ENCODE results near the gene FNDC3B. TPM values are rescaled to one million over a fixed set of nuclear protein-coding genes. Genes with fewer than 3 reads are reported as not detected.
A peak's percentile ranks its signal among the peaks of the same experiment; 100 is the strongest.

FNDC3B gene
- total RNA-seq, 2 donors from 2014 or later = 80.6 to 107 TPM

DNA sequence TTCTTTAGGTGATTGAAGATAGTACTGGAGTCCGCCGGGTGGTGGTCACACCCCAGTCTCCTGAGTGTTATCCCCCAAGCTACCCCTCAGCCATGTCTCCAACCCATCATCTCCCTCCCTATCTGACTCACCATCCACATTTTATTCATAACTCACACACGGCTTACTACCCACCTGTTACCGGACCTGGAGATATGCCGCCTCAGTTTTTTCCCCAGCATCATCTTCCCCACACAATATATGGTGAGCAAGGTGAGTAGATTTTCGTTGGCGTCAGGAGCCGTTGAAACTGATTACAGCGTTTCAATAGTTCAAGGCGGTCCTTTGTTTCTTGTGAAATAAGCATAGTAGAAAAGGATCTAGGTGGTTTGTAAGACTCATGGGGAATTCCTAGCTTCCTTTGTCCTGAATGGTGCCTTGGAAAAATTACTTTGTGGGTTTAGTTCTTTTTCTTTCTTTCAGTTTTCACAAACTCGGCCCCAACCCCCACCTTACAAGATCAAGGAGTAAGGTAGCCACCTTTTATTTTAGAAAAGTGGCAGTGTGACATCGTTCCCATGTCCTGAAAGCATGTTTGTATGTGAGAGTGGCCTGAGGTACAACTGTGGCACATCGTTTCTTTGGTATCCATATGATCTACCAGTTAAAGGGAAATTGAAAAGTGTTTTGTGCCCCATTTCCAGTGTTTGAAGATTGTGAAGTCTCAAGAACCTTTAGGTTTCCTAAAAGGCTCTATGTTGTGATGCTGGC lies 208.3 kb downstream of the FNDC3B start:
- Histone ChIP-seq H3K9me3 (ENCODE audit: control insufficient read depth, low read length) (peaks cover 14% of the 10 kb centered on the region), H3K27ac (ENCODE audit: low read depth, low read length) (no peak overlapping the region), H3K36me3 (ENCODE audit: control insufficient read depth, insufficient read depth, low read length) (peaks cover 84% of the 10 kb centered on the region), H3K4me3 (ENCODE audit: low read length) (no peak overlapping the region), H3K9ac (ENCODE audit: extremely low read depth, low read length, poor library complexity, severe bottlenecking) (no peak overlapping the region), H3K4me1 (ENCODE audit: control insufficient read depth, insufficient read depth, low read length) (no peaks in the 10 kb centered on the region), H3K27me3 (ENCODE audit: control insufficient read depth, insufficient read depth, low read length, poor library complexity, severe bottlenecking) (no peaks in the 10 kb centered on the region)
- H3K36me3 Mint-ChIP-seq (ENCODE audit: low read depth) = peaks cover 47% of the 10 kb centered on the region
- H3K27me3 Mint-ChIP-seq (ENCODE audit: insufficient read depth) = no peaks in the 10 kb centered on the region
- peaks cover 12% of the 10 kb centered on the region for H3K9me3 Mint-ChIP-seq
- H3K27ac Mint-ChIP-seq = peak overlapping the region; percentile 40
- no peak for DNase-seq
- H3K4me3 Mint-ChIP-seq = no peak overlapping the region
- TF ChIP-seq, protein P1, sequence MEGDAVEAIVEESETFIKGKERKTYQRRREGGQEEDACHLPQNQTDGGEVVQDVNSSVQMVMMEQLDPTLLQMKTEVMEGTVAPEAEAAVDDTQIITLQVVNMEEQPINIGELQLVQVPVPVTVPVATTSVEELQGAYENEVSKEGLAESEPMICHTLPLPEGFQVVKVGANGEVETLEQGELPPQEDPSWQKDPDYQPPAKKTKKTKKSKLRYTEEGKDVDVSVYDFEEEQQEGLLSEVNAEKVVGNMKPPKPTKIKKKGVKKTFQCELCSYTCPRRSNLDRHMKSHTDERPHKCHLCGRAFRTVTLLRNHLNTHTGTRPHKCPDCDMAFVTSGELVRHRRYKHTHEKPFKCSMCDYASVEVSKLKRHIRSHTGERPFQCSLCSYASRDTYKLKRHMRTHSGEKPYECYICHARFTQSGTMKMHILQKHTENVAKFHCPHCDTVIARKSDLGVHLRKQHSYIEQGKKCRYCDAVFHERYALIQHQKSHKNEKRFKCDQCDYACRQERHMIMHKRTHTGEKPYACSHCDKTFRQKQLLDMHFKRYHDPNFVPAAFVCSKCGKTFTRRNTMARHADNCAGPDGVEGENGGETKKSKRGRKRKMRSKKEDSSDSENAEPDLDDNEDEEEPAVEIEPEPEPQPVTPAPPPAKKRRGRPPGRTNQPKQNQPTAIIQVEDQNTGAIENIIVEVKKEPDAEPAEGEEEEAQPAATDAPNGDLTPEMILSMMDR (conservative IDR thresholded peaks at IDR 0.05) = no peak
- WGBS, 2 experiments (ENCODE audit: insufficient coverage in 1 of 2, insufficient read length in 1 of 2) = 91 to 93% methylated on average over 9 to 13 of the region's 13 CpGs
- H3K4me1 Mint-ChIP-seq = peaks cover 4% of the 10 kb centered on the region

DNA sequence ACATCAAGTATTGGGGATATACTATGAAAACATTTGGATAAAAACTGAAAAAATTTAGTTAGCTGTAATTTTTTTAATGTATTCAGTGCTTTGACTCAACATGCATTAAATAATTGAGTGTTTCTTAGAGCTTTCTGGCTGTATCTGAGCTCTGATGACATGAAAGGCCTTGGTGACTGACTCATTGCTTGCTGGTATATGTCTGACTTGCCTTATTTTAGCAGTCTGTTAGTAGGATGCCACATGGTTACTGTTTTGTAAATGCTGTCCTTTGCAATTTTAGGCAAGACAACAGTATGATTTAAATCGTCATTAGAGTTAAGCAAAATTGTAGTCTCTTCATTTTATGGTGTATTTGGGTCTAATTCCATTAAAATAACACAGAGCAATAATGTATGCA lies 209.7 kb downstream of the FNDC3B start:
- Histone ChIP-seq H3K36me3 (ENCODE audit: control insufficient read depth, insufficient read depth, low read length) (peaks cover 84% of the 10 kb centered on the region), H3K4me1 (ENCODE audit: control insufficient read depth, insufficient read depth, low read length) (no peaks in the 10 kb centered on the region), H3K4me3 (ENCODE audit: low read length) (no peak overlapping the region), H3K9ac (ENCODE audit: extremely low read depth, low read length, poor library complexity, severe bottlenecking) (no peak overlapping the region), H3K27ac (ENCODE audit: low read depth, low read length) (no peak overlapping the region), H3K27me3 (ENCODE audit: control insufficient read depth, insufficient read depth, low read length, poor library complexity, severe bottlenecking) (no peaks in the 10 kb centered on the region), H3K9me3 (ENCODE audit: control insufficient read depth, low read length) (peaks cover under 1% of the 10 kb centered on the region)
- peaks cover 41% of the 10 kb centered on the region for H3K36me3 Mint-ChIP-seq (ENCODE audit: low read depth)
- H3K9me3 Mint-ChIP-seq = peaks cover under 1% of the 10 kb centered on the region
- DNase-seq = no peak
- no peak overlapping the region for H3K27ac Mint-ChIP-seq
- 78% methylated on average over 1 of the region's 1 CpG; no CpG with 5 or more reads in 1 of the 2 experiments for WGBS, 2 experiments (ENCODE audit: insufficient coverage in 1 of 2, insufficient read length in 1 of 2)
- H3K27me3 Mint-ChIP-seq (ENCODE audit: insufficient read depth) = no peaks in the 10 kb centered on the region
- peaks cover 4% of the 10 kb centered on the region for H3K4me1 Mint-ChIP-seq
- no peak overlapping the region for H3K4me3 Mint-ChIP-seq
- TF ChIP-seq, protein P1 (conservative IDR thresholded peaks at IDR 0.05) = no peak

DNA sequence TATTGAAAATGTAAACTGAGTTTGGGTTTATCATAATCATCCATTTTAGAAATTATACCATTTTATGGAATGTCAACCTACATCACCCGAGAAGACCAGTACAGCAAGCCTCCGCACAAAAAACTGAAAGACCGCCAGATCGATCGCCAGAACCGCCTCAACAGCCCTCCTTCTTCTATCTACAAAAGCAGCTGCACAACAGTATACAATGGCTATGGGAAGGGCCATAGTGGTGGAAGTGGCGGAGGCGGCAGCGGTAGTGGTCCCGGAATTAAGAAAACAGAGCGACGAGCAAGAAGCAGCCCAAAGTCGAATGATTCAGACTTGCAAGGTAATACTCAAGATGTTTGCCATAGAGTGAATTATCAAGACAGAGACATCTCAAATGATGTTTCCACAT lies 211.8 kb downstream of the FNDC3B start:
- no peak overlapping the region for H3K27ac Mint-ChIP-seq

More for the DNA sequence above, 211.8 kb downstream of the FNDC3B start:
- Mint-ChIP-seq H3K36me3 (ENCODE audit: low read depth) (peaks cover 54% of the 10 kb centered on the region), H3K4me3 (no peak overlapping the region), H3K9me3 (no peaks in the 10 kb centered on the region), H3K27me3 (ENCODE audit: insufficient read depth) (no peaks in the 10 kb centered on the region), H3K4me1 (peaks cover 4% of the 10 kb centered on the region)
- Histone ChIP-seq H3K9me3 (ENCODE audit: control insufficient read depth, low read length) (no peaks in the 10 kb centered on the region), H3K27me3 (ENCODE audit: control insufficient read depth, insufficient read depth, low read length, poor library complexity, severe bottlenecking) (no peaks in the 10 kb centered on the region), H3K27ac (ENCODE audit: low read depth, low read length) (no peak overlapping the region), H3K36me3 (ENCODE audit: control insufficient read depth, insufficient read depth, low read length) (peaks cover 90% of the 10 kb centered on the region), H3K4me3 (ENCODE audit: low read length) (no peak overlapping the region), H3K9ac (ENCODE audit: extremely low read depth, low read length, poor library complexity, severe bottlenecking) (no peak overlapping the region), H3K4me1 (ENCODE audit: control insufficient read depth, insufficient read depth, low read length) (no peaks in the 10 kb centered on the region)
- TF ChIP-seq, protein P1 (conservative IDR thresholded peaks at IDR 0.05) = no peak
- DNase-seq = no peak
- WGBS, 2 experiments (ENCODE audit: insufficient coverage in 1 of 2, insufficient read length in 1 of 2) = 94 to 96% methylated on average over 5 to 13 of the region's 13 CpGs

Data from endodermal cell (in vitro differentiated cells).